HepG2 (cell line): ENCODE data around the gene ETFB. TPM values are rescaled to one million over a fixed set of nuclear protein-coding genes. Genes with fewer than 3 reads are reported as not detected.

Source experiments
- ATAC-seq: fragments of 200-7000 bp; cut with Tn5 transposase; 3 replicates; pipeline ENCODE4 v1.9.1; 2020; ENCODE audit warnings: mild to moderate bottlenecking, moderate library complexity
- BruUV-seq: library from RNA; stranded (reverse); fragments of 400-500 nt; replicated peaks from 2 replicates; lab custom pipeline; 2021; lab: Mats Ljungman, UMichigan
- CTCF ChIA-PET: fragments of 300-600 bp; formaldehyde crosslinking; extraction: SDS; loops from one replicate; lab custom pipeline; 2021; ENCODE audit warnings: low total read pairs, inconsistent platforms, low intra/inter-chr PET ratio; lab: Yijun Ruan, JAX
- POLR2A ChIA-PET: fragments of 350-600 bp; sonication (Branson Sonifier 250); formaldehyde crosslinking; loops from one replicate; lab custom pipeline; 2020; ENCODE audit warnings: antibody characterized with exemption, inconsistent platforms; lab: Yijun Ruan, JAX
- DNase-seq: peaks from one replicate; pipeline ENCODE4 v3.0.0-alpha.2; 2015; ENCODE audit warnings: low spot score
- FAIRE-seq: peaks from 3 replicates; lab custom pipeline; 2011; peaks lifted over from hg19 to GRCh38; lab: Jason Lieb, UNC
- H2AFZ ChIP-seq: one replicate; pipeline ENCODE4 v1.6.1; 2011; ENCODE audit warnings: low read length, inconsistent platforms
- H3K27ac ChIP-seq: fragments of 300-600 bp; 3 replicates; pipeline ENCODE4 v1.8.0; 2011; ENCODE audit warnings: mixed run types, mild to moderate bottlenecking, mixed read lengths, low read length, inconsistent platforms; ENCODE audit not compliant: insufficient read depth; ENCODE audit errors: extremely low read length
- H3K27me3 ChIP-seq, 2 experiments: fragments of 200-600 bp in 1 of 2; 2 replicates in 1 of 2; 3 replicates in 1 of 2; pipeline versions ENCODE4 v1.6.0 to v1.8.0; 2011; ENCODE audit warnings: low read length in 2 of 2, mild to moderate bottlenecking in 2 of 2, moderate library complexity in 2 of 2, inconsistent platforms in 1 of 2; ENCODE audit not compliant: insufficient read depth in 2 of 2, control insufficient read depth in 1 of 2
- H3K36me3 ChIP-seq, 2 experiments: fragments of 200-600 bp in 1 of 2; replicated peaks in 1 of 2; 2 replicates in 1 of 2; 3 replicates in 1 of 2; pipeline versions ENCODE4 v1.5.1 to v1.8.0; 2011; ENCODE audit warnings: low read length in 2 of 2, inconsistent platforms in 1 of 2; ENCODE audit not compliant: insufficient read depth in 2 of 2, control insufficient read depth in 1 of 2
- H3K4me1 ChIP-seq: 2 replicates; pipeline ENCODE4 v1.5.1; 2012; ENCODE audit warnings: low read length, inconsistent platforms; ENCODE audit not compliant: insufficient read depth
- H3K4me2 ChIP-seq: 2 replicates; pipeline ENCODE4 v1.6.0; 2011; ENCODE audit warnings: low read depth, low read length, inconsistent platforms
- H3K4me3 ChIP-seq, 3 experiments: fragments of 200-600 bp in 1 of 3; sonication (generic), shearing (Covaris generic) in 1 of 3; replicated peaks in 1 of 3; 2 replicates each; pipeline ENCODE4 v1.5.1; 2011 to 2016; ENCODE audit warnings: low read length in 3 of 3, inconsistent platforms in 2 of 3, low read depth in 2 of 3, mild to moderate bottlenecking in 2 of 3, control low read depth in 1 of 3, mixed read lengths in 1 of 3; ENCODE audit not compliant: insufficient read depth in 1 of 3
- H3K79me2 ChIP-seq: one replicate; pipeline ENCODE4 v1.6.1; 2011; ENCODE audit warnings: low read length, inconsistent platforms; ENCODE audit not compliant: insufficient read depth
- H3K9ac ChIP-seq: 2 replicates; pipeline ENCODE4 v1.6.0; 2011; ENCODE audit warnings: mild to moderate bottlenecking, low read depth, low read length, inconsistent platforms; ENCODE audit not compliant: insufficient read depth
- H3K9me3 ChIP-seq: 2 replicates; pipeline ENCODE4 v1.5.1; 2012; ENCODE audit warnings: mild to moderate bottlenecking, low read length
- H4K20me1 ChIP-seq: 2 replicates; pipeline ENCODE4 v1.6.0; 2011; ENCODE audit warnings: inconsistent platforms, mild to moderate bottlenecking, low read length, moderate library complexity; ENCODE audit not compliant: insufficient read depth
- ATF7 ChIP-seq, 2 experiments: fragments of 450-650 bp in 1 of 2; sonication (generic) in 1 of 2; formaldehyde crosslinking in 1 of 2; IDR thresholded peaks; 2 replicates each; pipeline versions ENCODE4 v1.4.0 to v1.6.1; 2016 to 2020; ENCODE audit warnings: antibody characterized with exemption in 1 of 2, mild to moderate bottlenecking in 1 of 2, missing genetic modification reagents in 1 of 2
- KAT2B ChIP-seq: fragments of 150-350 bp; IDR thresholded peaks from 2 replicates; pipeline ENCODE4 v1.6.1; 2014; ENCODE audit warnings: low read depth, low read length, borderline replicate concordance
- PBX3 ChIP-seq: sonication (generic); formaldehyde crosslinking; IDR thresholded peaks from 2 replicates; pipeline ENCODE4 v1.8.1; 2023; ENCODE audit warnings: missing genetic modification reagents, inconsistent platforms, borderline replicate concordance
- PCBP1 ChIP-seq: fragments of 200-400 bp; formaldehyde crosslinking; IDR thresholded peaks from 2 replicates; pipeline ENCODE4 v1.6.1; 2017; ENCODE audit warnings: mild to moderate bottlenecking, low read depth, low read length, borderline replicate concordance
- PHB2 ChIP-seq: fragments of 450-650 bp; IDR thresholded peaks from 2 replicates; pipeline ENCODE4 v1.6.1; 2018; ENCODE audit not compliant: partially characterized antibody
- POLR2A ChIP-seq, 2 experiments: IDR thresholded peaks; 2 replicates each; pipeline ENCODE4 v1.6.1; 2011; ENCODE audit warnings: low read depth in 2 of 2, low read length in 2 of 2, mild to moderate bottlenecking in 1 of 2, moderate library complexity in 1 of 2; ENCODE audit not compliant: insufficient read depth in 1 of 2
- RXRB ChIP-seq: IDR thresholded peaks from 2 replicates; pipeline ENCODE4 v1.6.1; 2016; ENCODE audit warnings: borderline replicate concordance, missing genetic modification reagents, missing compliant biosample characterization
- SAFB2 ChIP-seq: sonication (generic); formaldehyde crosslinking; IDR thresholded peaks from 2 replicates; pipeline ENCODE4 v1.5.1; 2020; ENCODE audit warnings: missing genetic modification reagents, low read depth, mild to moderate bottlenecking, borderline replicate concordance
- SMAD1 ChIP-seq: sonication (generic); formaldehyde crosslinking; IDR thresholded peaks from 2 replicates; pipeline ENCODE4 v1.4.0; 2020; ENCODE audit warnings: missing genetic modification reagents, low read depth, mild to moderate bottlenecking, borderline replicate concordance
- TEAD3 ChIP-seq: optimal IDR thresholded peaks from 2 replicates; pipeline ENCODE3; 2016; ENCODE audit warnings: borderline replicate concordance
- U2AF1 ChIP-seq: fragments of 200-400 bp; formaldehyde crosslinking; optimal IDR thresholded peaks from 2 replicates; pipeline ENCODE3; 2017; ENCODE audit warnings: mild to moderate bottlenecking, low read depth, low read length
- ZNF20 ChIP-seq: sonication (generic); formaldehyde crosslinking; IDR thresholded peaks from 2 replicates; pipeline ENCODE4 v1.4.0; 2020; ENCODE audit warnings: mild to moderate bottlenecking, moderate library complexity, missing genetic modification reagents
- ZNF496 ChIP-seq: sonication (generic); formaldehyde crosslinking; IDR thresholded peaks from 2 replicates; pipeline ENCODE4 v1.8.1; 2023; ENCODE audit warnings: mild to moderate bottlenecking, moderate library complexity, missing genetic modification reagents; ENCODE audit not compliant: insufficient replicate concordance
- ZNF740 ChIP-seq: sonication (generic); formaldehyde crosslinking; IDR thresholded peaks from 2 replicates; pipeline ENCODE4 v1.4.0; 2020; ENCODE audit warnings: missing genetic modification reagents
- ZZZ3 ChIP-seq: sonication (generic); formaldehyde crosslinking; IDR thresholded peaks from 2 replicates; pipeline ENCODE4 v1.4.0; 2020; ENCODE audit warnings: missing genetic modification reagents, mild to moderate bottlenecking, borderline replicate concordance
- WGBS: methylation state at CpG from one replicate; pipeline ENCODE4 v1.1.6; 2017; ENCODE audit warnings: low lambda C conversion rate; 5-methylcytosine and 5-hydroxymethylcytosine counted together
- in situ Hi-C: cut with HindIII; loops from 2 replicates; pipeline ENCODE4 v1.10.0; 2017; ENCODE audit warnings: low pct_unique_long_range_greater_than_20kb; ENCODE audit not compliant: extremely low pct_ligation_motif_present
- intact Hi-C: fragments of 100-400 bp; cut with micrococcal nuclease; formaldehyde crosslinking; loops from one replicate; pipeline ENCODE4 v1.10.0; 2022; ENCODE audit not compliant: unreplicated experiment
- polyA plus RNA-seq, 8 experiments: library from polyadenylated mRNA; depleted of rRNA in 3 of 8; stranded (reverse) in 7 of 8; unstranded in 1 of 8; fragments of >200 nt; fragmentation: Illumina TruSeq in 4 of 8; extraction: Trizol in 4 of 8; gene quantifications; 2 replicates each; pipeline versions ENCODE4 v1.2.1 to v1.2.3, GENCODE V29; 2011 to 2016; ENCODE audit warnings: low read depth in 4 of 8, missing spikeins in 1 of 8, mixed read lengths in 1 of 8; ENCODE audit not compliant: insufficient read depth in 1 of 8
- total RNA-seq, 5 experiments: library from RNA; depleted of rRNA; stranded (reverse); fragments of >200 nt; fragmentation: Illumina TruSeq; extraction: Trizol; gene quantifications; 2 replicates each; pipeline ENCODE4 v1.2.3, GENCODE V29; 2016; ENCODE audit warnings: low read depth in 1 of 5

Gene ETFB
- total and polyA plus RNA-seq, 2 of the 13 experiments (the other 11 are each of a cell fraction or from before 2014, with no cell fraction given), result 678 to 1,314 TPM

- Histone ChIP-seq H2AFZ (no peak overlapping the region), H4K20me1 (no peaks in the 10 kb centered on the region), H3K36me3 (no peaks in the 10 kb centered on the region)
- FAIRE-seq (no peak), ATAC-seq (no peak)
- in situ Hi-C loops, result no loop called here
- WGBS, result 70% methylated on average over 4 of the region's 4 CpGs
- CTCF ChIA-PET, result no interaction called here
- TF ChIP-seq KAT2B (no peak), U2AF1 (no peak), ATF7 (IDR thresholded peaks at IDR 0.05) (no peak), ATF7 (CRISPR knock-in tag; IDR thresholded peaks at IDR 0.05) (no peak), ZNF496 (CRISPR knock-in tag) (no peak), POLR2A (IDR thresholded peaks at IDR 0.05; ENCODE audit: insufficient read depth in 1 of 2, low read depth in 2 of 2, low read length in 2 of 2) (0 out of 4 replicates have a peak, but pooled peaks of 1 of the 2 experiments have one; percentile 9), RXRB (no peak)
- TF ChIP-seq, all 625 proteins: peak for 1
- Histone ChIP-seq H3K9ac (no peak overlapping the region), H3K27ac (no peak overlapping the region), H3K4me3 (no peak overlapping the region), H3K4me2 (no peak overlapping the region), H3K9me3 (no peaks in the 10 kb centered on the region), H3K79me2 (peaks cover 19% of the 10 kb centered on the region), H3K4me1 (peaks cover 32% of the 10 kb centered on the region), H3K27me3 (peaks cover 0 to 18% of the 10 kb centered on the region in 2 experiments; a peak in 2 of 5 replicates)
- POLR2A ChIA-PET, result interaction anchor here (1.0 to 5.3 kb wide), 4 partner anchors 19 to 29 kb away, joined by 3 to 27 read pairs (median 8); partner anchors contain the start of gene VSIG10L
- intact Hi-C loops, result no loop called here
- BruUV-seq, result no TSS peak
- no peak for DNase-seq
These were observed 4.0 kb upstream of the ETFB start for GRCh38 chr19:51370230-51370629.

DNA sequence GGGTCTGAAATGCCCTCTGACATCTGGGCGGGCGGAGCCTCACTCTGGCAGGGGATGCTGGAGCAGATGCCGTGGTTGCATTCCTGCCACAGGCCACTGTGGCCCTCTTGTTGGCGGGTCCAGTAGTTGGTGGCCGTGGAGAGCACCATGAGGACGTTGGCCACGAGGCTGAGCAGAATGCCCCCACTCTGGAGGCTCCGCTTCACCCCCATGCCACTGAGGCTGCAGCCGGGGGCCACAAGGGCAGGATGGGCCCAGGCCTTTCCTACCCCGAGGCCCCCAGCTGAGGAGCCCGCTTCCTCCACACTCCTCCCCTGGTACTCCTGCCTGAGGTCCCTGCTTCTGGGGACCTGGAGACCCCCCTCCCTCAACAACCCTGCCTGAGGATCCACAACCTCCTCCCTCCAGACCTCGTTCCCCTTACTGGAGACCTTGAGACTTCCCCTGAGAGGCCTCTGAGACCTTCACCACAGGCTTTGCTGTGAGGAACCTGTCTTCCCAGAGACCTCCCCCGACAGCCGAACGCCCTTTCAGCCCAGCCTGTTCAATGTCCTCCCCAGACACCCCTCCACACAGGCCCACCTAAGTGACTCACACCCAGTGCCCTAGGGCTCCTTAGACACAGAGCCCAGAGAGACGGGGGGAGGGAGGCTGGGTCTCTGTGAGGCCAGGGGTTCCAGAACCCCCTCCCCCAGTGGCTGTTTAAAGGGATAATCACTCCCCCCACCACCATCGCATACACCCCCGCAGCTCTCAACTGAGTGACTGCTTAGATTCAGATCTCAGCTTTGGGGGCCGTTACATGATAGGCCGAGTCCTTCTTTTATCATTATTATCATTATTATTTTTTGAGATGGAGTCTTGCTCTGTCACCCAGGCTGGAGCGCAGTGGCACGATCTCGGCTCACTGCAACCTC lies 2.4 kb upstream of the ETFB start, which contains the start of gene CLDND2:
Gene CLDND2 (minus strand): TSS at position 638 of the 917 bp plus-strand sequence. CDS start 426 bp downstream, at position 212.
- DNase-seq (no peak), ATAC-seq (0 out of 3 replicates have a peak, but pooled peaks have one; percentile 0), FAIRE-seq (no peak)
- H3K79me2 ChIP-seq, result peaks cover 35% of the 10 kb centered on the region
- CTCF ChIA-PET, result no interaction called here
- H4K20me1 ChIP-seq, result no peaks in the 10 kb centered on the region
- peak within 1 kb of the TSS; percentile 98 for H3K4me2 ChIP-seq
- peaks cover 0 to 14% of the 10 kb centered on the region in 2 experiments; a peak in 2 of 5 replicates for H3K27me3 ChIP-seq
- no peaks in the 10 kb centered on the region for H3K36me3 ChIP-seq
- peak within 1 kb of the TSS; percentile 74 to 88 (median 79) for H3K4me3 ChIP-seq
- no peaks in the 10 kb centered on the region for H3K9me3 ChIP-seq
- intact Hi-C loops, result no loop called here
- WGBS, result 59% methylated on average over 12 of the region's 23 CpGs
- no TSS peak for BruUV-seq
- POLR2A ChIA-PET, result interaction anchor here (0.8 to 5.3 kb wide), 17 partner anchors 8 to 105 kb away, joined by 3 to 91 read pairs (median 9); partner anchors contain the start of genes LIM2 and VSIG10L
- peaks cover 47% of the 10 kb centered on the region for H3K4me1 ChIP-seq
- in situ Hi-C loops, result no loop called here
- no peak within 1 kb of the TSS for H2AFZ ChIP-seq
- H3K27ac ChIP-seq, result peak within 1 kb of the TSS; percentile 76
- H3K9ac ChIP-seq, result peak within 1 kb of the TSS; percentile 82
- TF ChIP-seq PCBP1, result 0 out of 2 replicates have a peak, but pooled peaks have one; percentile 21
- TF ChIP-seq PHB2, result no peak
- TF ChIP-seq TEAD3, result peak; percentile 6
- TF ChIP-seq ZZZ3 (CRISPR knock-in tag), result 0 out of 2 replicates have a peak, but pooled peaks have one; percentile 19
- 0 out of 2 replicates have a peak, but pooled peaks have one; percentile 9 for TF ChIP-seq PBX3 (CRISPR knock-in tag)
- TF ChIP-seq SMAD1 (CRISPR knock-in tag), result peak; percentile 2; the same call in 1 of the 2 replicates
- 0 out of 2 replicates have a peak, but pooled peaks have one; percentile 29 for TF ChIP-seq ZNF20
- TF ChIP-seq SAFB2, result peak; percentile 8; the same call in 1 of the 2 replicates
- TF ChIP-seq ZNF740 (CRISPR knock-in tag), result no peak
